Muscle layer of duodenum (tissue), 2 donors: ENCODE results near the gene LRMDA.

Experiments used
- H3K27ac ChIP-seq: one replicate; pipeline ENCODE4 v1.7.0; 2013; ENCODE audit warnings: mild to moderate bottlenecking, low read length
- H3K27me3 ChIP-seq: one replicate; pipeline ENCODE4 v1.7.0; 2013; ENCODE audit warnings: low read depth, mild to moderate bottlenecking, control low read depth, low read length
- H3K36me3 ChIP-seq, 2 donors: one replicate each; pipeline ENCODE4 v1.7.0; 2013; ENCODE audit warnings: low read length in 2 of 2, control low read depth in 1 of 2, mild to moderate bottlenecking in 1 of 2; ENCODE audit not compliant: insufficient read depth in 2 of 2, control insufficient read depth in 1 of 2
- H3K4me1 ChIP-seq, 2 donors: one replicate each; pipeline ENCODE4 v1.7.0; 2013; ENCODE audit warnings: low read length in 2 of 2, mild to moderate bottlenecking in 2 of 2, control low read depth in 1 of 2, moderate library complexity in 1 of 2; ENCODE audit not compliant: insufficient read depth in 2 of 2, control insufficient read depth in 1 of 2
- H3K4me3 ChIP-seq, 2 donors: one replicate each; pipeline ENCODE4 v1.7.0; 2013; ENCODE audit warnings: low read length in 2 of 2, low read depth in 1 of 2, mild to moderate bottlenecking in 1 of 2
- H3K9me3 ChIP-seq, 2 donors: one replicate each; pipeline ENCODE4 v1.7.0; 2013; ENCODE audit warnings: low read length in 2 of 2, control low read depth in 1 of 2, mild to moderate bottlenecking in 1 of 2; ENCODE audit not compliant: control insufficient read depth in 1 of 2
- donor health status: healthy.

The LRMDA gene

GRCh38 chr10:76469675-76470074, 1038.3 kb downstream of the LRMDA start:
- Histone ChIP-seq H3K27ac (no peak overlapping the region), H3K27me3 (no peaks in the 10 kb centered on the region), H3K36me3 (no peaks in the 10 kb centered on the region), H3K4me3 (no peak overlapping the region), H3K4me1 (peaks cover 0 to 13% of the 10 kb centered on the region in 2 donors), H3K9me3 (no peaks in the 10 kb centered on the region)

GRCh38 chr10:76479103-76479790, 1047.8 kb downstream of the LRMDA start:
- Histone ChIP-seq H3K27ac (no peak overlapping the region), H3K4me1 (peaks cover 0 to 10% of the 10 kb centered on the region in 2 donors), H3K27me3 (no peaks in the 10 kb centered on the region), H3K36me3 (no peaks in the 10 kb centered on the region), H3K4me3 (no peak overlapping the region), H3K9me3 (no peaks in the 10 kb centered on the region)

- peaks cover 0 to 10% of the 10 kb centered on the region in 2 donors for H3K4me1 ChIP-seq
- H3K27ac ChIP-seq, result no peak overlapping the region
- H3K36me3 ChIP-seq, result no peaks in the 10 kb centered on the region
- no peak overlapping the region for H3K4me3 ChIP-seq
- no peaks in the 10 kb centered on the region for H3K27me3 ChIP-seq
- no peaks in the 10 kb centered on the region for H3K9me3 ChIP-seq
These were observed 1049.8 kb downstream of the LRMDA start for GRCh38 chr10:76481178-76481577.

- Histone ChIP-seq H3K9me3 (peaks cover 0 to 6% of the 10 kb centered on the region in 2 donors), H3K36me3 (no peaks in the 10 kb centered on the region), H3K27me3 (no peaks in the 10 kb centered on the region)
These were observed 1056.2 kb downstream of the LRMDA start for GRCh38 chr10:76487582-76487981.

GRCh38 chr10:76488602-76489001, 1057.2 kb downstream of the LRMDA start:
- Histone ChIP-seq H3K27ac (no peak overlapping the region), H3K9me3 (peaks cover 3 to 13% of the 10 kb centered on the region in 2 donors), H3K27me3 (no peaks in the 10 kb centered on the region), H3K36me3 (no peaks in the 10 kb centered on the region), H3K4me3 (no peak overlapping the region), H3K4me1 (no peaks in the 10 kb centered on the region)

More at GRCh38 chr10:76487582-76487981, 1056.2 kb downstream of the LRMDA start:
- H3K4me3 ChIP-seq, result no peak overlapping the region
- H3K27ac ChIP-seq, result no peak overlapping the region
- no peaks in the 10 kb centered on the region for H3K4me1 ChIP-seq

- Histone ChIP-seq H3K9me3 (peaks cover 3 to 16% of the 10 kb centered on the region in 2 donors), H3K4me3 (no peak overlapping the region), H3K27me3 (no peaks in the 10 kb centered on the region), H3K27ac (no peak overlapping the region), H3K36me3 (no peaks in the 10 kb centered on the region), H3K4me1 (no peaks in the 10 kb centered on the region)
These were observed 1059.8 kb downstream of the LRMDA start for GRCh38 chr10:76491216-76491615.

- Histone ChIP-seq H3K4me1 (no peaks in the 10 kb centered on the region), H3K4me3 (no peak overlapping the region), H3K9me3 (peaks cover 3 to 16% of the 10 kb centered on the region in 2 donors), H3K27ac (no peak overlapping the region), H3K36me3 (no peaks in the 10 kb centered on the region), H3K27me3 (no peaks in the 10 kb centered on the region)
These were observed 1060.6 kb downstream of the LRMDA start for GRCh38 chr10:76492026-76492425.

- H3K27ac ChIP-seq, result no peak overlapping the region
- H3K4me3 ChIP-seq, result no peak overlapping the region
- peaks cover 3 to 16% of the 10 kb centered on the region in 2 donors for H3K9me3 ChIP-seq
- H3K36me3 ChIP-seq, result no peaks in the 10 kb centered on the region
- H3K4me1 ChIP-seq, result no peaks in the 10 kb centered on the region
- no peaks in the 10 kb centered on the region for H3K27me3 ChIP-seq
These were observed 1061.5 kb downstream of the LRMDA start for GRCh38 chr10:76492678-76493472.

- Histone ChIP-seq H3K4me3 (no peak overlapping the region), H3K36me3 (no peaks in the 10 kb centered on the region), H3K27ac (no peak overlapping the region), H3K27me3 (no peaks in the 10 kb centered on the region), H3K4me1 (no peaks in the 10 kb centered on the region), H3K9me3 (peaks cover 3 to 13% of the 10 kb centered on the region in 2 donors)
These were observed 1066.2 kb downstream of the LRMDA start for GRCh38 chr10:76497666-76498065.

- Histone ChIP-seq H3K4me1 (no peaks in the 10 kb centered on the region), H3K4me3 (no peak overlapping the region), H3K9me3 (peaks cover 0 to 14% of the 10 kb centered on the region in 2 donors)
These were observed 1073.4 kb downstream of the LRMDA start for GRCh38 chr10:76504823-76505222.

GRCh38 chr10:76509446-76509845, 1078.0 kb downstream of the LRMDA start:
- no peak overlapping the region for H3K27ac ChIP-seq
- peaks cover 0 to 10% of the 10 kb centered on the region in 2 donors for H3K9me3 ChIP-seq
- H3K4me3 ChIP-seq, result no peak overlapping the region
- H3K36me3 ChIP-seq, result no peaks in the 10 kb centered on the region
- H3K4me1 ChIP-seq, result no peaks in the 10 kb centered on the region
- H3K27me3 ChIP-seq, result no peaks in the 10 kb centered on the region

More at GRCh38 chr10:76504823-76505222, 1073.4 kb downstream of the LRMDA start:
- H3K27ac ChIP-seq, result no peak overlapping the region
- H3K36me3 ChIP-seq, result no peaks in the 10 kb centered on the region
- H3K27me3 ChIP-seq, result no peaks in the 10 kb centered on the region
